Stimulated activated CD8-positive, alpha-beta memory T cell treated with anti-CD3 and anti-CD28 coated beads, Interleukin-7, amount 100 ng/mL, for 48 hours (primary cell): ENCODE data around the gene RD3L.

Source experiments
- DNase-seq, 2 donors: peaks; one replicate each; pipeline ENCODE4 v3.0.0-alpha.2; 2020; ENCODE audit warnings: low read depth in 1 of 2; ENCODE audit errors: extremely low read depth in 1 of 2

The RD3L gene

GRCh38 chr14:103897075-103897947, 45.0 kb downstream of the RD3L start:
- DNase-seq, result no peak

GRCh38 chr14:103896578-103896977, 45.8 kb downstream of the RD3L start:
- DNase-seq, result no peak

- no peak for DNase-seq
These were observed 47.6 kb downstream of the RD3L start for GRCh38 chr14:103894723-103895059.

GRCh38 chr14:103894034-103894722, 48.2 kb downstream of the RD3L start:
- DNase-seq, result no peak

- DNase-seq, result no peak
These were observed 50.1 kb downstream of the RD3L start for GRCh38 chr14:103892247-103892646.

GRCh38 chr14:103891667-103892215, 50.6 kb downstream of the RD3L start:
- no peak for DNase-seq

GRCh38 chr14:103890821-103891666, 51.3 kb downstream of the RD3L start:
- no peak for DNase-seq
